Mucosa of rectum (tissue), 2 donors: ENCODE data around the gene ENDOV.
A peak's percentile ranks its signal among the peaks of the same experiment; 100 is the strongest.

Experiments
- H3K27ac ChIP-seq, 2 donors: one replicate each; pipeline ENCODE4 v1.7.0; 2013; ENCODE audit warnings: inconsistent platforms in 2 of 2, low read depth in 2 of 2, low read length in 2 of 2
- H3K27me3 ChIP-seq, 2 donors: one replicate each; pipeline ENCODE4 v1.7.0; 2013; ENCODE audit warnings: low read length in 2 of 2; ENCODE audit not compliant: control insufficient read depth in 2 of 2, insufficient read depth in 2 of 2
- H3K36me3 ChIP-seq, 2 donors: one replicate each; pipeline ENCODE4 v1.7.0; 2013; ENCODE audit warnings: low read length in 2 of 2; ENCODE audit not compliant: control insufficient read depth in 2 of 2, insufficient read depth in 2 of 2
- H3K4me1 ChIP-seq, 2 donors: one replicate each; pipeline ENCODE4 v1.7.0; 2013; ENCODE audit warnings: low read length in 2 of 2, mild to moderate bottlenecking in 1 of 2; ENCODE audit not compliant: control insufficient read depth in 2 of 2, insufficient read depth in 2 of 2
- H3K4me3 ChIP-seq, 2 donors: one replicate each; pipeline ENCODE4 v1.7.0; 2013; ENCODE audit warnings: low read length in 2 of 2
- H3K9ac ChIP-seq, 2 donors: one replicate each; pipeline ENCODE4 v1.7.0; 2013; ENCODE audit warnings: low read length in 2 of 2, low read depth in 1 of 2, mild to moderate bottlenecking in 1 of 2
- H3K9me3 ChIP-seq, 2 donors: one replicate each; pipeline ENCODE4 v1.7.0; 2013; ENCODE audit warnings: low read length in 2 of 2; ENCODE audit not compliant: control insufficient read depth in 2 of 2
- donor health status: healthy.
- donor health status: Normal muscosa, but diverticular disease.

Gene ENDOV

GRCh38 chr17:80455336-80455710 lies 40.4 kb downstream of the ENDOV start:
- peak overlapping the region; percentile 92 to 94 for H3K27ac ChIP-seq
- peaks cover 6 to 7% of the 10 kb centered on the region in 2 donors for H3K4me1 ChIP-seq
- no peaks in the 10 kb centered on the region for H3K27me3 ChIP-seq
- H3K9me3 ChIP-seq = no peaks in the 10 kb centered on the region
- H3K36me3 ChIP-seq = no peaks in the 10 kb centered on the region
- peak overlapping the region; percentile 64 to 76 for H3K4me3 ChIP-seq
- H3K9ac ChIP-seq = peak overlapping the region; percentile 76 to 90

- Histone ChIP-seq H3K27ac (no peak overlapping the region), H3K4me3 (no peak overlapping the region), H3K27me3 (no peaks in the 10 kb centered on the region), H3K9ac (no peak overlapping the region), H3K36me3 (no peaks in the 10 kb centered on the region), H3K9me3 (no peaks in the 10 kb centered on the region), H3K4me1 (peaks cover 6 to 7% of the 10 kb centered on the region in 2 donors)
These were observed 40.8 kb downstream of the ENDOV start for GRCh38 chr17:80455784-80456183.

- no peak overlapping the region for H3K9ac ChIP-seq
- H3K27me3 ChIP-seq = no peaks in the 10 kb centered on the region
- no peaks in the 10 kb centered on the region for H3K36me3 ChIP-seq
- no peak overlapping the region for H3K4me3 ChIP-seq
- peak overlapping the region in 1 of 2 donors; percentile 23 for H3K27ac ChIP-seq
- H3K4me1 ChIP-seq = peaks cover 6 to 7% of the 10 kb centered on the region in 2 donors
- H3K9me3 ChIP-seq = no peaks in the 10 kb centered on the region
These were observed 41.7 kb downstream of the ENDOV start for GRCh38 chr17:80456465-80457235.

- Histone ChIP-seq H3K4me3 (no peak overlapping the region), H3K27me3 (no peaks in the 10 kb centered on the region), H3K4me1 (peaks cover 6 to 7% of the 10 kb centered on the region in 2 donors), H3K9ac (no peak overlapping the region), H3K9me3 (no peaks in the 10 kb centered on the region), H3K36me3 (no peaks in the 10 kb centered on the region), H3K27ac (peak overlapping the region in 1 of 2 donors; percentile 23)
These were observed 42.4 kb downstream of the ENDOV start for GRCh38 chr17:80457236-80457856.

DNA sequence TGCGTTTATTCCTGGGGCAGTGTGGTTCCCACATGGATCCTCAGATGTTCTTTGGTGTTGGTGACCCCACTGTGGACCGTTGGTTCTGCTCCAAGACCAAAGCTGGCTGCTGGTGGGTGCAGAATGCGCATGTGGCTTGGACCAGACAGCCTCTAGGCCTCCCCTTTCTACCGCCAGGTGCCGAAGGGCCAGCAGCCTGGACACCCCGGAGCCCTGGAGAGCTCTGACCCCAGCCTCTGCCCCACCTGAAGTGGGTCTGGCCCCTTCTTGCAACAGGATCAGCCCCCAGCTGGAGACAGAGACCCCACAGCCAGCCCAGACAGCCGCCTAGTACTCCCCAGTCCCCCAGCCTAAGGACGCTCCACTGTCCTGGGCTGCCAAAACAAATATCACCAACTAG lies 43.0 kb downstream of the ENDOV start:
- no peaks in the 10 kb centered on the region for H3K36me3 ChIP-seq
- H3K9ac ChIP-seq = no peak overlapping the region
- H3K4me1 ChIP-seq = peaks cover 6 to 7% of the 10 kb centered on the region in 2 donors
- H3K27me3 ChIP-seq = no peaks in the 10 kb centered on the region
- no peak overlapping the region for H3K27ac ChIP-seq
- H3K9me3 ChIP-seq = no peaks in the 10 kb centered on the region
- H3K4me3 ChIP-seq = no peak overlapping the region

DNA sequence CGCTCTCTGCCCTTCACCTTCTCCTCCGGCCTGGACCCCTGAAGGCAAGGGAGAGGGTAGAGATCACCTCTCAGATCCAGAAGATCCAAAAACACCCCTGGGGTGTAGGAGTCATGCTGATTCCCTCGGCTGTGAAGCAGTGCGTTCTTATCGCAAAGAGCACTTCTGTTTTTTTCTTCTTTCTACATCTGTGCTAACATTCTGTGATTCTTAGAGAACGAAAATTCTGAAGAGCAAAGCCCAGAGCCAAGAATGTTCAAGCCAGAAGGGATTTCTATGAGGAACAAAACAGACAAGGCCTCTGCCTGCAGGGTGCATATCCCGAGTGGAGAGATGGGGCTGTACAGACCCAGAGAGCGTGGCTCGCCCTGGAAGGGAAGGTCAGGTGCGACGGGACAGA lies 44.3 kb downstream of the ENDOV start:
- peaks cover 3 to 4% of the 10 kb centered on the region in 2 donors for H3K27me3 ChIP-seq

GRCh38 chr17:80460429-80460834 lies 45.5 kb downstream of the ENDOV start:
- no peaks in the 10 kb centered on the region for H3K36me3 ChIP-seq
- peaks cover 6% of the 10 kb centered on the region in 2 donors for H3K27me3 ChIP-seq
- H3K9ac ChIP-seq = no peak overlapping the region
- H3K4me3 ChIP-seq = no peak overlapping the region
- H3K4me1 ChIP-seq = no peaks in the 10 kb centered on the region
- no peak overlapping the region for H3K27ac ChIP-seq
- H3K9me3 ChIP-seq = no peaks in the 10 kb centered on the region

More for the DNA sequence above, 44.3 kb downstream of the ENDOV start:
- Histone ChIP-seq H3K27ac (no peak overlapping the region), H3K4me1 (peaks cover under 1% of the 10 kb centered on the region in 2 donors), H3K9me3 (no peaks in the 10 kb centered on the region), H3K36me3 (no peaks in the 10 kb centered on the region), H3K9ac (no peak overlapping the region), H3K4me3 (no peak overlapping the region)

GRCh38 chr17:80461528-80462160 lies 46.7 kb downstream of the ENDOV start:
- Histone ChIP-seq H3K4me3 (no peak overlapping the region), H3K9me3 (no peaks in the 10 kb centered on the region), H3K4me1 (no peaks in the 10 kb centered on the region), H3K27ac (no peak overlapping the region), H3K27me3 (peaks cover 10 to 15% of the 10 kb centered on the region in 2 donors), H3K9ac (no peak overlapping the region), H3K36me3 (no peaks in the 10 kb centered on the region)

- Histone ChIP-seq H3K4me3 (no peak overlapping the region), H3K27ac (no peak overlapping the region), H3K4me1 (no peaks in the 10 kb centered on the region), H3K9me3 (no peaks in the 10 kb centered on the region), H3K27me3 (peaks cover 21 to 27% of the 10 kb centered on the region in 2 donors), H3K9ac (no peak overlapping the region), H3K36me3 (no peaks in the 10 kb centered on the region)
These were observed 48.9 kb downstream of the ENDOV start for GRCh38 chr17:80463784-80464400.

DNA sequence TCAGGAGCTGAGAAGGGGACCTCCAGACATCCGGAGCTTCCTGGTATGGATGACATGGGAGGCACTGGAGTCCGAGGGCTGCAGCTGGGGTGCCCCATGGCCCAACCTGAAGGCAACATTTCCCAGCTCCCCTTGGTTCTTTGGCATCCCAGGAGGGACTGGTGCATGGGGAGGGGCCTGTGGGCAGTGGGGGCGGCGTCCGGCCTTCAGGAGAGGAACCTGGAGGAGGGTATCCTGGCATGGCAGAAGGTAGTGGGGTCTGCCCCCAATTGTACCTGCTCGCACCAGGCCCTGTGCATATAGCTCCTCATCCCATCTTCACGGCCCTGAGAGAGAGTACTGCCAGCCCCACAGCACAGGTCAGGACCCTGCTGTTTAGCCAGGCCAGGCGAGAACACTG lies 49.5 kb downstream of the ENDOV start:
- peaks cover 27 to 33% of the 10 kb centered on the region in 2 donors for H3K27me3 ChIP-seq
- no peaks in the 10 kb centered on the region for H3K9me3 ChIP-seq
- no peaks in the 10 kb centered on the region for H3K36me3 ChIP-seq
- no peak overlapping the region for H3K27ac ChIP-seq
- no peaks in the 10 kb centered on the region for H3K4me1 ChIP-seq
- no peak overlapping the region for H3K4me3 ChIP-seq
- H3K9ac ChIP-seq = no peak overlapping the region
